GM13977 (cell line): ENCODE data around the gene TNNT3.
A peak's percentile ranks its signal among the peaks of the same experiment; 100 is the strongest.

Source experiments
- DNase-seq: peaks from one replicate; pipeline ENCODE4 v3.0.0; 2012; ENCODE audit warnings: low spot score
- CTCF ChIP-seq: IDR thresholded peaks from 2 replicates; pipeline ENCODE4 v1.5.1; 2012; ENCODE audit warnings: mild to moderate bottlenecking, control low read depth; ENCODE audit not compliant: insufficient read depth; ENCODE audit errors: extremely low read depth, missing control alignments
- in situ Hi-C: fragments of 300-500 bp; cut with MboI; formaldehyde crosslinking; loops from one replicate; pipeline ENCODE4 v1.12.0; 2022; ENCODE audit warnings: low sequenced_read_pairs, low pct_unique_long_range_greater_than_20kb, mixed read lengths, inconsistent platforms; ENCODE audit not compliant: unreplicated experiment

TNNT3 gene

GRCh38 chr11:1906611-1907423 is 12.7 kb upstream of the TNNT3 start:
- in situ Hi-C loops: no loop called here
- DNase-seq: no peak
- no peak for TF ChIP-seq CTCF

GRCh38 chr11:1908618-1909017 is 10.9 kb upstream of the TNNT3 start:
- in situ Hi-C loops: no loop called here
- no peak for TF ChIP-seq CTCF
- no peak for DNase-seq

- no peak for TF ChIP-seq CTCF
- no peak for DNase-seq
- in situ Hi-C loops: no loop called here
These were observed 10.0 kb upstream of the TNNT3 start for GRCh38 chr11:1909524-1909923.

- in situ Hi-C loops: no loop called here
- no peak for DNase-seq
- no peak for TF ChIP-seq CTCF
These were observed 7.1 kb upstream of the TNNT3 start for GRCh38 chr11:1912289-1912878.

- TF ChIP-seq CTCF: no peak
- peak; percentile 11 for DNase-seq
- in situ Hi-C loops: no loop called here
These were observed 6.0 kb upstream of the TNNT3 start for GRCh38 chr11:1913271-1914060.

- DNase-seq: no peak
- no peak for TF ChIP-seq CTCF
- in situ Hi-C loops: no loop called here
These were observed 3.7 kb upstream of the TNNT3 start for GRCh38 chr11:1915795-1916131.
